ENCODE data around the gene TXLNG.

TXLNG gene

GRCh38 chrX:16785247-16786138 is 773 bp upstream of the TXLNG start:
- Histone ChIP-seq H3K4me3 (ENCODE audit: low read depth, low read length) (peak overlapping the region; percentile 81), H3K9me3 (ENCODE audit: control insufficient read depth, insufficient read depth, low read depth, low read length) (no peaks in the 10 kb centered on the region), H3K27me3 (ENCODE audit: control insufficient read depth, insufficient read depth, low read length) (no peaks in the 10 kb centered on the region), H3K27ac (ENCODE audit: low read depth, low read length) (no peak overlapping the region), H3K36me3 (ENCODE audit: control insufficient read depth, insufficient read depth, low read length) (peaks cover 15% of the 10 kb centered on the region), H3K9ac (ENCODE audit: low read length) (peak overlapping the region; percentile 68), H3K4me1 (ENCODE audit: control insufficient read depth, insufficient read depth, low read length) (peaks cover 14% of the 10 kb centered on the region; the same call in 1 of the 2 replicates)

GRCh38 chrX:16786791-16787735 is 797 bp downstream of the TXLNG start:
- peak overlapping the region; percentile 71 for H3K9ac ChIP-seq (ENCODE audit: low read length)
- no peaks in the 10 kb centered on the region for H3K27me3 ChIP-seq (ENCODE audit: control insufficient read depth, insufficient read depth, low read length)
- H3K9me3 ChIP-seq (ENCODE audit: control insufficient read depth, insufficient read depth, low read depth, low read length), result no peaks in the 10 kb centered on the region
- peaks cover 14% of the 10 kb centered on the region; the same call in 1 of the 2 replicates for H3K4me1 ChIP-seq (ENCODE audit: control insufficient read depth, insufficient read depth, low read length)
- H3K27ac ChIP-seq (ENCODE audit: low read depth, low read length), result peak overlapping the region; percentile 39; the same call in 1 of the 2 replicates
- peaks cover 30% of the 10 kb centered on the region for H3K36me3 ChIP-seq (ENCODE audit: control insufficient read depth, insufficient read depth, low read length)
- peak overlapping the region; percentile 81 for H3K4me3 ChIP-seq (ENCODE audit: low read depth, low read length)

GRCh38 chrX:16788477-16788876 is 2.2 kb downstream of the TXLNG start:
- Histone ChIP-seq H3K27ac (ENCODE audit: low read depth, low read length) (no peak overlapping the region), H3K27me3 (ENCODE audit: control insufficient read depth, insufficient read depth, low read length) (no peaks in the 10 kb centered on the region), H3K9me3 (ENCODE audit: control insufficient read depth, insufficient read depth, low read depth, low read length) (no peaks in the 10 kb centered on the region), H3K4me3 (ENCODE audit: low read depth, low read length) (0 out of 2 replicates have a peak overlapping the region, but pooled peaks have one; percentile 81), H3K4me1 (ENCODE audit: control insufficient read depth, insufficient read depth, low read length) (peaks cover 14% of the 10 kb centered on the region; the same call in 1 of the 2 replicates), H3K36me3 (ENCODE audit: control insufficient read depth, insufficient read depth, low read length) (peaks cover 41% of the 10 kb centered on the region), H3K9ac (ENCODE audit: low read length) (no peak overlapping the region)

- no peaks in the 10 kb centered on the region for H3K9me3 ChIP-seq (ENCODE audit: control insufficient read depth, insufficient read depth, low read depth, low read length)
- no peak overlapping the region for H3K4me3 ChIP-seq (ENCODE audit: low read depth, low read length)
- H3K9ac ChIP-seq (ENCODE audit: low read length), result no peak overlapping the region
- peaks cover 66% of the 10 kb centered on the region for H3K36me3 ChIP-seq (ENCODE audit: control insufficient read depth, insufficient read depth, low read length)
- no peaks in the 10 kb centered on the region for H3K27me3 ChIP-seq (ENCODE audit: control insufficient read depth, insufficient read depth, low read length)
- H3K4me1 ChIP-seq (ENCODE audit: control insufficient read depth, insufficient read depth, low read length), result no peaks in the 10 kb centered on the region
- no peak overlapping the region for H3K27ac ChIP-seq (ENCODE audit: low read depth, low read length)
Observed at GRCh38 chrX:16796298-16796697, 10.0 kb downstream of the TXLNG start.

GRCh38 chrX:16797358-16797757 is 11.1 kb downstream of the TXLNG start:
- Histone ChIP-seq H3K27ac (ENCODE audit: low read depth, low read length) (no peak overlapping the region), H3K9me3 (ENCODE audit: control insufficient read depth, insufficient read depth, low read depth, low read length) (no peaks in the 10 kb centered on the region), H3K9ac (ENCODE audit: low read length) (no peak overlapping the region), H3K4me1 (ENCODE audit: control insufficient read depth, insufficient read depth, low read length) (no peaks in the 10 kb centered on the region), H3K36me3 (ENCODE audit: control insufficient read depth, insufficient read depth, low read length) (peaks cover 62% of the 10 kb centered on the region), H3K4me3 (ENCODE audit: low read depth, low read length) (no peak overlapping the region), H3K27me3 (ENCODE audit: control insufficient read depth, insufficient read depth, low read length) (no peaks in the 10 kb centered on the region)

GRCh38 chrX:16797841-16798240 is 11.6 kb downstream of the TXLNG start:
- Histone ChIP-seq H3K4me3 (ENCODE audit: low read depth, low read length) (no peak overlapping the region), H3K9me3 (ENCODE audit: control insufficient read depth, insufficient read depth, low read depth, low read length) (no peaks in the 10 kb centered on the region), H3K36me3 (ENCODE audit: control insufficient read depth, insufficient read depth, low read length) (peaks cover 64% of the 10 kb centered on the region), H3K27ac (ENCODE audit: low read depth, low read length) (no peak overlapping the region), H3K27me3 (ENCODE audit: control insufficient read depth, insufficient read depth, low read length) (no peaks in the 10 kb centered on the region), H3K4me1 (ENCODE audit: control insufficient read depth, insufficient read depth, low read length) (no peaks in the 10 kb centered on the region), H3K9ac (ENCODE audit: low read length) (no peak overlapping the region)

GRCh38 chrX:16804923-16805464 is 18.7 kb downstream of the TXLNG start:
- H3K4me1 ChIP-seq (ENCODE audit: control insufficient read depth, insufficient read depth, low read length), result peaks cover 12% of the 10 kb centered on the region; the same call in 1 of the 2 replicates
- no peak overlapping the region for H3K4me3 ChIP-seq (ENCODE audit: low read depth, low read length)

GRCh38 chrX:16807548-16807947 is 21.3 kb downstream of the TXLNG start:
- Histone ChIP-seq H3K36me3 (ENCODE audit: control insufficient read depth, insufficient read depth, low read length) (peaks cover 27% of the 10 kb centered on the region), H3K27ac (ENCODE audit: low read depth, low read length) (peak overlapping the region; percentile 37; the same call in 1 of the 2 replicates), H3K9ac (ENCODE audit: low read length) (no peak overlapping the region), H3K4me3 (ENCODE audit: low read depth, low read length) (no peak overlapping the region), H3K4me1 (ENCODE audit: control insufficient read depth, insufficient read depth, low read length) (peaks cover 12% of the 10 kb centered on the region; the same call in 1 of the 2 replicates), H3K27me3 (ENCODE audit: control insufficient read depth, insufficient read depth, low read length) (no peaks in the 10 kb centered on the region), H3K9me3 (ENCODE audit: control insufficient read depth, insufficient read depth, low read depth, low read length) (no peaks in the 10 kb centered on the region)

More at GRCh38 chrX:16804923-16805464, 18.7 kb downstream of the TXLNG start:
- no peak overlapping the region for H3K9ac ChIP-seq (ENCODE audit: low read length)
- no peak overlapping the region for H3K27ac ChIP-seq (ENCODE audit: low read depth, low read length)
- H3K36me3 ChIP-seq (ENCODE audit: control insufficient read depth, insufficient read depth, low read length), result peaks cover 39% of the 10 kb centered on the region
- H3K27me3 ChIP-seq (ENCODE audit: control insufficient read depth, insufficient read depth, low read length), result no peaks in the 10 kb centered on the region
- no peaks in the 10 kb centered on the region for H3K9me3 ChIP-seq (ENCODE audit: control insufficient read depth, insufficient read depth, low read depth, low read length)

- peaks cover 26% of the 10 kb centered on the region for H3K36me3 ChIP-seq (ENCODE audit: control insufficient read depth, insufficient read depth, low read length)
- no peak overlapping the region for H3K27ac ChIP-seq (ENCODE audit: low read depth, low read length)
- no peaks in the 10 kb centered on the region for H3K27me3 ChIP-seq (ENCODE audit: control insufficient read depth, insufficient read depth, low read length)
- H3K4me1 ChIP-seq (ENCODE audit: control insufficient read depth, insufficient read depth, low read length), result peaks cover 12% of the 10 kb centered on the region; the same call in 1 of the 2 replicates
- H3K9me3 ChIP-seq (ENCODE audit: control insufficient read depth, insufficient read depth, low read depth, low read length), result no peaks in the 10 kb centered on the region
- H3K4me3 ChIP-seq (ENCODE audit: low read depth, low read length), result no peak overlapping the region
- H3K9ac ChIP-seq (ENCODE audit: low read length), result no peak overlapping the region
Observed at GRCh38 chrX:16807976-16808542, 21.8 kb downstream of the TXLNG start.

GRCh38 chrX:16814597-16814996 is 28.3 kb downstream of the TXLNG start:
- H3K27ac ChIP-seq (ENCODE audit: low read depth, low read length), result no peak overlapping the region
- peaks cover 46% of the 10 kb centered on the region for H3K36me3 ChIP-seq (ENCODE audit: control insufficient read depth, insufficient read depth, low read length)
- no peaks in the 10 kb centered on the region for H3K9me3 ChIP-seq (ENCODE audit: control insufficient read depth, insufficient read depth, low read depth, low read length)
- no peak overlapping the region for H3K4me3 ChIP-seq (ENCODE audit: low read depth, low read length)
- no peaks in the 10 kb centered on the region for H3K4me1 ChIP-seq (ENCODE audit: control insufficient read depth, insufficient read depth, low read length)
- no peaks in the 10 kb centered on the region; the same call in 1 of the 2 replicates for H3K27me3 ChIP-seq (ENCODE audit: control insufficient read depth, insufficient read depth, low read length)
- H3K9ac ChIP-seq (ENCODE audit: low read length), result no peak overlapping the region

Data from HUES6 (cell line).